ENCODE measurements around the gene CACNA1I. TPM values are rescaled to one million over a fixed set of nuclear protein-coding genes. Genes with fewer than 3 reads are reported as not detected.

CACNA1I gene
- total RNA-seq, 1 donor from 2014 or later: 0.11 TPM

GRCh38 chr22:39724857-39725256 lies 154.3 kb downstream of the CACNA1I start:
- no peak overlapping the region for H2AFZ ChIP-seq (ENCODE audit: low read depth, low read length)
- H3K27me3 Mint-ChIP-seq (ENCODE audit: low read depth, unreplicated experiment): peaks cover 52% of the 10 kb centered on the region
- H3K4me1 ChIP-seq (ENCODE audit: insufficient read depth, low read length): no peaks in the 10 kb centered on the region
- FAIRE-seq (no peak), DNase-seq (ENCODE audit: low read depth) (no peak)
- H3K4me3 ChIP-seq (ENCODE audit: insufficient read depth, low read depth, low read length): no peak overlapping the region
- no peak overlapping the region for H3K9ac ChIP-seq (ENCODE audit: low read length)
- peaks cover 2% of the 10 kb centered on the region for H3K4me1 Mint-ChIP-seq (ENCODE audit: low read depth, unreplicated experiment)
- no peak for TF ChIP-seq EZH2 (IDR thresholded peaks at IDR 0.05; ENCODE audit: insufficient read depth, low read length)
- TF ChIP-seq, protein P1, sequence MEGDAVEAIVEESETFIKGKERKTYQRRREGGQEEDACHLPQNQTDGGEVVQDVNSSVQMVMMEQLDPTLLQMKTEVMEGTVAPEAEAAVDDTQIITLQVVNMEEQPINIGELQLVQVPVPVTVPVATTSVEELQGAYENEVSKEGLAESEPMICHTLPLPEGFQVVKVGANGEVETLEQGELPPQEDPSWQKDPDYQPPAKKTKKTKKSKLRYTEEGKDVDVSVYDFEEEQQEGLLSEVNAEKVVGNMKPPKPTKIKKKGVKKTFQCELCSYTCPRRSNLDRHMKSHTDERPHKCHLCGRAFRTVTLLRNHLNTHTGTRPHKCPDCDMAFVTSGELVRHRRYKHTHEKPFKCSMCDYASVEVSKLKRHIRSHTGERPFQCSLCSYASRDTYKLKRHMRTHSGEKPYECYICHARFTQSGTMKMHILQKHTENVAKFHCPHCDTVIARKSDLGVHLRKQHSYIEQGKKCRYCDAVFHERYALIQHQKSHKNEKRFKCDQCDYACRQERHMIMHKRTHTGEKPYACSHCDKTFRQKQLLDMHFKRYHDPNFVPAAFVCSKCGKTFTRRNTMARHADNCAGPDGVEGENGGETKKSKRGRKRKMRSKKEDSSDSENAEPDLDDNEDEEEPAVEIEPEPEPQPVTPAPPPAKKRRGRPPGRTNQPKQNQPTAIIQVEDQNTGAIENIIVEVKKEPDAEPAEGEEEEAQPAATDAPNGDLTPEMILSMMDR (IDR thresholded peaks at IDR 0.05; ENCODE audit: insufficient read depth, low read depth, low read length): no peak
- no peak overlapping the region for H3K27ac ChIP-seq (ENCODE audit: low read depth, low read length)
- no peaks in the 10 kb centered on the region for H3K79me2 ChIP-seq (ENCODE audit: insufficient read depth, low read length)
- no peak overlapping the region for H3K4me2 ChIP-seq (ENCODE audit: low read length)
- peaks cover 25% of the 10 kb centered on the region for H3K27me3 ChIP-seq (ENCODE audit: insufficient read depth, low read length)
- no peak overlapping the region for H3K4me3 Mint-ChIP-seq (ENCODE audit: unreplicated experiment)
- peaks cover under 1% of the 10 kb centered on the region for H3K9me3 Mint-ChIP-seq (ENCODE audit: unreplicated experiment)
- H3K9me3 ChIP-seq (ENCODE audit: insufficient read depth, low read depth, low read length): no peaks in the 10 kb centered on the region
- H3K27ac Mint-ChIP-seq (ENCODE audit: unreplicated experiment): no peak overlapping the region
- H3K36me3 Mint-ChIP-seq (ENCODE audit: low read depth, unreplicated experiment): peaks cover 2% of the 10 kb centered on the region
- H3K36me3 ChIP-seq (ENCODE audit: insufficient read depth, low read length): no peaks in the 10 kb centered on the region
- H4K20me1 ChIP-seq (ENCODE audit: insufficient read depth, low read length): no peaks in the 10 kb centered on the region

GRCh38 chr22:39725351-39726035 lies 154.9 kb downstream of the CACNA1I start:
- Histone ChIP-seq H3K36me3 (ENCODE audit: insufficient read depth, low read length) (no peaks in the 10 kb centered on the region), H3K4me1 (ENCODE audit: insufficient read depth, low read length) (no peaks in the 10 kb centered on the region), H3K79me2 (ENCODE audit: insufficient read depth, low read length) (no peaks in the 10 kb centered on the region), H3K27me3 (ENCODE audit: insufficient read depth, low read length) (peaks cover 21% of the 10 kb centered on the region), H3K27ac (ENCODE audit: low read depth, low read length) (no peak overlapping the region), H3K4me2 (ENCODE audit: low read length) (no peak overlapping the region), H4K20me1 (ENCODE audit: insufficient read depth, low read length) (no peaks in the 10 kb centered on the region), H3K9ac (ENCODE audit: low read length) (no peak overlapping the region), H3K4me3 (ENCODE audit: insufficient read depth, low read depth, low read length) (no peak overlapping the region), H3K9me3 (ENCODE audit: insufficient read depth, low read depth, low read length) (no peaks in the 10 kb centered on the region), H2AFZ (ENCODE audit: low read depth, low read length) (no peak overlapping the region)
- no peak for DNase-seq (ENCODE audit: low read depth)
- no peak for TF ChIP-seq EZH2 (IDR thresholded peaks at IDR 0.05; ENCODE audit: insufficient read depth, low read length)
- TF ChIP-seq, protein P1 (IDR thresholded peaks at IDR 0.05; ENCODE audit: insufficient read depth, low read depth, low read length): no peak
- Mint-ChIP-seq H3K4me1 (ENCODE audit: low read depth, unreplicated experiment) (no peaks in the 10 kb centered on the region), H3K9me3 (ENCODE audit: unreplicated experiment) (peaks cover 3% of the 10 kb centered on the region), H3K36me3 (ENCODE audit: low read depth, unreplicated experiment) (peaks cover 2% of the 10 kb centered on the region), H3K27me3 (ENCODE audit: low read depth, unreplicated experiment) (peaks cover 47% of the 10 kb centered on the region), H3K4me3 (ENCODE audit: unreplicated experiment) (no peak overlapping the region), H3K27ac (ENCODE audit: unreplicated experiment) (no peak overlapping the region)
- FAIRE-seq: no peak

DNA sequence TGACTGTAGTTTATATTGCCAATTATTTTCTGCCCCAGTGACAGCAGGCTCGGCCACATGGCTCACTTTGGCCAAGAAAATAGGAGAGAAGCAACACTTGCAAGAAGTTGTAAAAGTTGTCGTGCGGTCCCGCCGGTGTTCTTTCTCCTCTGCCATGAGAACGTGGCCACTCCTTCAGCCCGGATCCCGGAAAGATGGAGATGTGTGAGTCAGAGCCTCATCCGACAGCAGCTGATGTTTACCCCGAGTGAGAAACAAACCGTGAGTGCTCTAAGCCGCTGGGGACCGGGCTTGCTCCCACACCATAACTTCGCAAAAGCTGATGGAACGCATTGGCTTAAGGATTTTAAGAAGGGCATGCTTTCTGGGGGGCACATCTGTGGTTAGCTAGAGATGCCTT lies 157.0 kb downstream of the CACNA1I start:
- peaks cover 2% of the 10 kb centered on the region for H3K36me3 Mint-ChIP-seq (ENCODE audit: low read depth, unreplicated experiment)
- Histone ChIP-seq H3K27ac (ENCODE audit: low read depth, low read length) (no peak overlapping the region), H3K4me1 (ENCODE audit: insufficient read depth, low read length) (no peaks in the 10 kb centered on the region), H3K9ac (ENCODE audit: low read length) (no peak overlapping the region), H3K27me3 (ENCODE audit: insufficient read depth, low read length) (peaks cover 10% of the 10 kb centered on the region), H3K4me2 (ENCODE audit: low read length) (no peak overlapping the region), H3K4me3 (ENCODE audit: insufficient read depth, low read depth, low read length) (no peak overlapping the region), H4K20me1 (ENCODE audit: insufficient read depth, low read length) (no peaks in the 10 kb centered on the region), H3K9me3 (ENCODE audit: insufficient read depth, low read depth, low read length) (no peaks in the 10 kb centered on the region), H2AFZ (ENCODE audit: low read depth, low read length) (no peak overlapping the region), H3K36me3 (ENCODE audit: insufficient read depth, low read length) (no peaks in the 10 kb centered on the region), H3K79me2 (ENCODE audit: insufficient read depth, low read length) (no peaks in the 10 kb centered on the region)
- no peak for FAIRE-seq
- H3K27ac Mint-ChIP-seq (ENCODE audit: unreplicated experiment): no peak overlapping the region
- no peaks in the 10 kb centered on the region for H3K4me1 Mint-ChIP-seq (ENCODE audit: low read depth, unreplicated experiment)
- H3K9me3 Mint-ChIP-seq (ENCODE audit: unreplicated experiment): peaks cover 3% of the 10 kb centered on the region
- TF ChIP-seq, protein P1 (IDR thresholded peaks at IDR 0.05; ENCODE audit: insufficient read depth, low read depth, low read length): no peak
- no peak for TF ChIP-seq EZH2 (IDR thresholded peaks at IDR 0.05; ENCODE audit: insufficient read depth, low read length)
- no peak for DNase-seq (ENCODE audit: low read depth)
- H3K27me3 Mint-ChIP-seq (ENCODE audit: low read depth, unreplicated experiment): peaks cover 42% of the 10 kb centered on the region
- no peak overlapping the region for H3K4me3 Mint-ChIP-seq (ENCODE audit: unreplicated experiment)

All from astrocyte (in vitro differentiated cells and primary cell).